ENCODE measurements around the gene ZC3H7B.
"Not testable (repeated sequence)": the region's sequence is repeated elsewhere in the genome, so short reads cannot be mapped to it uniquely, and the experiment has no call there.

Gene ZC3H7B

GRCh38 chr22:41382098-41382578, 80.8 kb downstream of the ZC3H7B start:
- no peak for DNase-seq (ENCODE audit: low read depth)

- DNase-seq (ENCODE audit: low read depth) = no peak
Measured at GRCh38 chr22:41382610-41383009, 81.3 kb downstream of the ZC3H7B start.

- DNase-seq (ENCODE audit: low read depth) = no peak
Measured at GRCh38 chr22:41383085-41383484, 81.8 kb downstream of the ZC3H7B start.

DNA sequence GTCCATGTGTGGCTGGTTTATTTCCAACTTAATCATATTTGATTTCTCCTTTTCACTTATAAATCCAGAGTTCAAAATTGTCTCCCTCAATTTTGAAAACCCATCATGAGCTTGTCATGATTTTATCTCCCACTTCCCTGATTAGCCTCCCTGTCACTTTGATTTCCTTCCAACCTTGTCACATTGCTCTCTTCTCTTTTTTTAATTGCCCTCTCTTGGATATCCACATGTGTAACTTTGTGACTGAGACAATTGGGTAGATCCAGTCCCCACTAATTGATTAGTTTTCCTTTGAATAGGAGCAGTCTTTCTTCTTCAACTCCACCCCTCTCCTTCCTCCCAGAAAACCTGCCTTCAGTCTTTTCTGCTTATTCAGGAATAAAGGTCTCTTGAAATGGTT, 82.8 kb downstream of the ZC3H7B start:
- DNase-seq (ENCODE audit: low read depth) = no peak

DNA sequence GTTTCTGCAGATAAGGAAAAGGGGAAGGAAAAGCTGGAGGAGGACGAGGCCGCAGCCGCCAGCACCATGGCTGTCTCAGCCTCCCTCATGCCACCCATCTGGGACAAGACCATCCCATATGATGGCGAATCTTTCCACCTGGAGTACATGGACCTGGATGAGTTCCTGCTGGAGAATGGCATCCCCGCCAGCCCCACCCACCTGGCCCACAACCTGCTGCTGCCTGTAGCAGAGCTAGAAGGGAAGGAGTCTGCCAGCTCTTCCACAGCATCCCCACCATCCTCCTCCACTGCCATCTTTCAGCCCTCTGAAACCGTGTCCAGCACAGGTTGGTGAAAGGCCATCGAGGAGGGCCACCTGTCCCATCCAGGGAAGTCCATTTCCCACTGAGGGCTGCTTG, 86.0 kb downstream of the ZC3H7B start:
- no peak for DNase-seq (ENCODE audit: low read depth)

- DNase-seq (ENCODE audit: low read depth) = no peak
Measured at GRCh38 chr22:41394012-41394356, 92.7 kb downstream of the ZC3H7B start.

GRCh38 chr22:41395531-41396240, 94.4 kb downstream of the ZC3H7B start:
- DNase-seq (ENCODE audit: low read depth) = no peak

- no peak for DNase-seq (ENCODE audit: low read depth)
Measured at GRCh38 chr22:41397143-41397811, 96.0 kb downstream of the ZC3H7B start.

- no peak for DNase-seq (ENCODE audit: low read depth)
Measured at GRCh38 chr22:41398921-41399320, 97.6 kb downstream of the ZC3H7B start.

DNA sequence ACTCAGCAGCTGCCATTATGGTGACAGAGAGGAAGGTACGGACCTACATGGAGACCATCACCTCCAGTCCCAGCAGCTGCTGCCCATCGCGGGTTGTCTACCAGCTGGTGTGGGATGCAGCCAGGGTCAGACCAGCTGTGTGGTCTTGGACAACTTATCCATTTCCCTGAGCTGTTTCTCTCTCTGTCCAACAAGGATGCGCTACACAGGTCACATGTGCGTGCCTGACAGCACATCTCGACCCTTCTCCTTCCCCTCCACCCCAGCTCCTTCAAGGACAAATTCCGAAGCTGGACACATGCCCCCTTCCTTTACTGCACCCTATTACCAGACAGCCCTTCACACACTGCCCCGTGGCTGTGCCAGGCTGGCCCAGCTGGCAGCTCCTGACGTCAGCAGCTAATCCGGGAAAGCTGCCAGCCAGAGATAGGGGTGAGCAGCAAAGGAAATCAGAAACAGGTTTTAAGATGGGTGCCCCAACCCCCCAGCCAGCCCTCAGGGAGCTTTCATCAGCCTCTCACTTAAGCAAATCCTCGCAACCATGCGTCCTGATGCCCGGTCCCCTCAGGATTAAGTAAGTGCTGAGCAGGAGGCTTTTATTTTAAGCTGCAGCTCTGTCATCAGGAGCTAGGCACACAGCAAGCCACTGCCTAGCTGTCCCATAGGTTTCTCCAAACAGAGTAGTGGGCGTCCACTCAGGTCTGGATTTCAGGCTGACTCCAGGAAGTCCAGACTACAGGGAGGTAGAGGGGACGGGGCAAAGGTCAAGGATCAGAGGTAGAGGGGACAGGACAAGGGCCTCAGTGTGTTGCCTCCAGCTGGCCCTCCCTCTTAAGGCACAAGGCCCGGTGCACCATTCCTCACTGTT, 100.7 kb downstream of the ZC3H7B start:
- DNase-seq (ENCODE audit: low read depth) = no peak

DNA sequence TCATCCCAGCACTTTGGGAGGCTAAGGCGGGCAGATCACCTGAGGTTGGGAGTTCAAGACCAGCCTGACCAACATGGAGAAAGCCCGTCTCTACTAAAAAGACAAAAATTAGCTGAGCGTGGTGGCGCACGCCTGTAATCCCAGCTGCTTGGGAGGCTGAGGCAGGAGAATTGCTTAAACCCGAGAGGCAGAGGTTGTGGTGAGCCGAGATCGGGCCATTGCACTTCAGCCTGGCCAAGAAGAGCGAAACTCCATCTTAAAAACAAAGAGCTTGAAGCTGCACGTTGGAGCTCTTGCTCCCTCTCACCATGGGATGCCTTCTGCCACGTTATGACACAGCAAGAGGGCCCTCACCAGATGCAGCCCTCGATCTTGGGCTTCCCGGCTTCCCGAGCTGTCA, 101.5 kb downstream of the ZC3H7B start:
- DNase-seq (ENCODE audit: low read depth) = not testable (repeated sequence)

GRCh38 chr22:41403532-41404318, 102.4 kb downstream of the ZC3H7B start:
- no peak for DNase-seq (ENCODE audit: low read depth)

GRCh38 chr22:41405588-41405987, 104.3 kb downstream of the ZC3H7B start:
- no peak for DNase-seq (ENCODE audit: low read depth)

DNA sequence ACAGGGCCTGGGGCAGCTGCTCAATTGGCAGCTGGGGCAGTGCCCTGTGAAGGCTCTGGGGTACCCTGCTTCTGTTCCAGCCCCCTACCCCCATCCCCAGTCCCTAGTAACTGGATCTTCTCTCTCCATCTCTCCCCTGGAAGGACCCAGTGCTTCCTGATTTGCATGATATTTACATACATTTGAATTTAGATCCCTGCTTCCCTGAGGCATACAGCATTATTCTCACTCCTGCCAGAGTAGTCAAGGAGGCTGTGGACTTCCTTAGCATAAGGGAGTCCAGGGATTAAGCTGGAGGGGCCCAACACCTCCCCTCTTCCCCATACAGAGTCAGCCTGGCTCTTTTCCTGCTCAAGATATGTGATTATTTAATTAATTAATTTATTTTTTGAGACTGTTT, 105.1 kb downstream of the ZC3H7B start:
- no peak for DNase-seq (ENCODE audit: low read depth)

DNA sequence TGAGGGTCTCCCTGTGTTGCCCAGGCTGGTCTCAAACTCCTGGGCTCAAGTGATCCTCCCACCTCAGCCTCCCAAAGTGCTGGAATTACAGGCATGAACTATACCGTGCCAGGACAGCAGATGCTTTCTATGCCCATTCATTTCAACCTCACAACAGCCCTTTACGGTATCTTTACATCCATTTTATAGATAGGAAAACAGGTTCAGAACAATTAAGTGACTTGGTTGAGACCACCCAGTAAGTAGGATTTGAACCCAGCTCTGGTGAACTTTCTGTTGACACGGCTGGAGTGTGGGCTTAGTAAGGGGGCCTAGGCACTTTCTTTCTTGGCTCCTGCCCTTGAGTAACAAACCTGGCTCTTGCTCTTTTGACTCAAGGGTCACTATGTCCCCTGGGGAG, 106.1 kb downstream of the ZC3H7B start:
- no peak for DNase-seq (ENCODE audit: low read depth)

GRCh38 chr22:41408665-41409064, 107.3 kb downstream of the ZC3H7B start:
- DNase-seq (ENCODE audit: low read depth) = no peak
